NK-92 (cell line): ENCODE results near the gene ITGA5.

Experiments used
- DNase-seq: peaks from one replicate; lab custom pipeline; 2025; ENCODE audit not compliant: unreplicated experiment; lab: John Stamatoyannopoulos, UW

Gene ITGA5

GRCh38 chr12:54412786-54413185 lies 6.3 kb downstream of the ITGA5 start:
- DNase-seq: no peak

- no peak for DNase-seq
Measured at GRCh38 chr12:54412348-54412747, 6.7 kb downstream of the ITGA5 start.

GRCh38 chr12:54411391-54412241 lies 7.5 kb downstream of the ITGA5 start:
- DNase-seq: no peak

- no peak for DNase-seq
Measured at GRCh38 chr12:54409267-54409666, 9.8 kb downstream of the ITGA5 start.

GRCh38 chr12:54407183-54407905 lies 11.7 kb downstream of the ITGA5 start:
- DNase-seq: no peak

- DNase-seq: no peak
Measured at GRCh38 chr12:54405573-54405972, 13.5 kb downstream of the ITGA5 start.

- no peak for DNase-seq
Measured at GRCh38 chr12:54405106-54405505, 14.0 kb downstream of the ITGA5 start.

GRCh38 chr12:54404061-54405004 lies 14.7 kb downstream of the ITGA5 start:
- no peak for DNase-seq

GRCh38 chr12:54401119-54401518 lies 17.9 kb downstream of the ITGA5 start:
- no peak for DNase-seq

GRCh38 chr12:54398995-54399793 lies 19.9 kb downstream of the ITGA5 start:
- no peak for DNase-seq

GRCh38 chr12:54398218-54398617 lies 20.8 kb downstream of the ITGA5 start:
- no peak for DNase-seq

GRCh38 chr12:54397157-54397556 lies 21.9 kb downstream of the ITGA5 start:
- DNase-seq: no peak

GRCh38 chr12:54395545-54395944 lies 23.5 kb downstream of the ITGA5 start:
- no peak for DNase-seq

GRCh38 chr12:54394986-54395385 lies 24.1 kb downstream of the ITGA5 start:
- no peak for DNase-seq

GRCh38 chr12:54394281-54394719 lies 24.8 kb downstream of the ITGA5 start:
- DNase-seq: no peak

- DNase-seq: no peak
Measured at GRCh38 chr12:54393743-54394142, 25.3 kb downstream of the ITGA5 start.

- DNase-seq: no peak
Measured at GRCh38 chr12:54393207-54393609, 25.9 kb downstream of the ITGA5 start.

- DNase-seq: no peak
Measured at GRCh38 chr12:54392485-54393206, 26.4 kb downstream of the ITGA5 start.

GRCh38 chr12:54390668-54391551 lies 28.2 kb downstream of the ITGA5 start:
- no peak for DNase-seq
